B cell (primary cell): ENCODE results near the gene BLOC1S6. TPM values are rescaled to one million over a fixed set of nuclear protein-coding genes. Genes with fewer than 3 reads are reported as not detected.

ENCODE experiments used
- ATAC-seq: fragments of 200-7000 bp; cut with Tn5 transposase; one replicate; pipeline ENCODE4 v1.10.0; 2021; ENCODE audit warnings: low read depth, mild to moderate bottlenecking, moderate number of reproducible peaks, moderate library complexity
- CTCF ChIA-PET: fragments of 350-600 bp; sonication (Branson Sonifier 250); formaldehyde crosslinking; loops from one replicate; lab custom pipeline; 2021; ENCODE audit warnings: antibody characterized with exemption, inconsistent platforms; lab: Charles Lee
- POLR2A ChIA-PET: fragments of 350-600 bp; sonication (Branson Sonifier 250); formaldehyde crosslinking; loops from one replicate; lab custom pipeline; 2021; ENCODE audit warnings: antibody characterized with exemption; lab: Charles Lee
- DNase-seq: peaks from one replicate; pipeline ENCODE4 v3.0.0; 2013
- H2AFZ ChIP-seq: 2 replicates; pipeline ENCODE4 v1.6.1; 2012; ENCODE audit warnings: mild to moderate bottlenecking, low read depth, low read length; ENCODE audit not compliant: insufficient read depth, poor library complexity, severe bottlenecking
- H3K27ac ChIP-seq, 2 donors: 1 replicate in 1 of 2; 2 replicates in 1 of 2; pipeline ENCODE4 v1.5.1; 2012 to 2013; ENCODE audit warnings: low read length in 2 of 2, mild to moderate bottlenecking in 2 of 2, moderate library complexity in 1 of 2
- H3K27me3 ChIP-seq, 4 experiments: fragments of 200-600 bp in 1 of 4; sonication (generic) in 1 of 4; replicated peaks in 1 of 4; 1 replicate in 2 of 4; 2 replicates in 2 of 4; pipeline versions ENCODE4 v1.6.1 to v1.7.0; 2013 to 2016; ENCODE audit warnings: low read length in 3 of 4, mild to moderate bottlenecking in 2 of 4, mixed read lengths in 1 of 4, moderate library complexity in 1 of 4; ENCODE audit not compliant: insufficient read depth in 4 of 4, control insufficient read depth in 3 of 4; ENCODE audit errors: control extremely low read depth in 1 of 4
- H3K36me3 ChIP-seq, 2 experiments: replicated peaks in 1 of 2; 1 replicate in 1 of 2; 2 replicates in 1 of 2; pipeline versions ENCODE4 v1.6.1 to v1.7.1; 2013; ENCODE audit warnings: low read length in 1 of 2; ENCODE audit not compliant: insufficient read depth in 2 of 2, control insufficient read depth in 1 of 2; ENCODE audit errors: control extremely low read depth in 1 of 2, extremely low read depth in 1 of 2
- H3K4me1 ChIP-seq, 2 donors: fragments of 200-600 bp in 1 of 2; sonication (generic) in 1 of 2; 1 replicate in 1 of 2; 2 replicates in 1 of 2; pipeline versions ENCODE4 v1.5.1 to v1.6.1; 2013 to 2017; ENCODE audit warnings: low read length in 2 of 2; ENCODE audit not compliant: control insufficient read depth in 2 of 2, insufficient read depth in 2 of 2
- H3K4me2 ChIP-seq: replicated peaks from 2 replicates; pipeline ENCODE3; 2012; ENCODE audit warnings: mild to moderate bottlenecking, low read depth, low read length; ENCODE audit not compliant: poor library complexity, severe bottlenecking
- H3K4me3 ChIP-seq, 5 experiments: fragments of 200-600 bp in 1 of 5; sonication (generic) in 1 of 5; 1 replicate in 3 of 5; 2 replicates in 2 of 5; pipeline versions ENCODE4 v1.5.1 to v1.7.0; 2011 to 2016; ENCODE audit warnings: low read length in 4 of 5, mild to moderate bottlenecking in 4 of 5, low read depth in 2 of 5, control low read depth in 1 of 5, moderate library complexity in 1 of 5; ENCODE audit not compliant: insufficient read depth in 1 of 5; ENCODE audit errors: control extremely low read depth in 1 of 5, extremely low read depth in 1 of 5
- H3K79me2 ChIP-seq: fragments of 200-600 bp; sonication (generic); one replicate; pipeline ENCODE4 v1.6.0; 2016; ENCODE audit warnings: low read length; ENCODE audit not compliant: control insufficient read depth, insufficient read depth
- H3K9ac ChIP-seq: fragments of 200-600 bp; sonication (generic); 2 replicates; pipeline ENCODE4 v1.6.1; 2017; ENCODE audit warnings: mild to moderate bottlenecking, low read length, moderate library complexity
- H3K9me3 ChIP-seq, 3 donors: one replicate each; pipeline versions ENCODE4 v1.6.1 to v1.7.1; 2013; ENCODE audit warnings: low read length in 2 of 3; ENCODE audit not compliant: control insufficient read depth in 2 of 3, insufficient read depth in 1 of 3; ENCODE audit errors: control extremely low read depth in 1 of 3
- H4K20me1 ChIP-seq: 2 replicates; pipeline ENCODE4 v1.6.0; 2012; ENCODE audit warnings: mild to moderate bottlenecking, low read length; ENCODE audit not compliant: insufficient read depth, control insufficient read depth, poor library complexity, severe bottlenecking
- H3K27ac Mint-ChIP-seq: one replicate; pipeline ENCODE4 v1.8.0; 2021; ENCODE audit warnings: mixed read lengths
- H3K27me3 Mint-ChIP-seq: one replicate; pipeline ENCODE4 v1.8.0; 2021; ENCODE audit warnings: mixed read lengths
- H3K4me1 Mint-ChIP-seq: one replicate; pipeline ENCODE4 v1.8.0; 2021; ENCODE audit warnings: mixed read lengths
- H3K4me3 Mint-ChIP-seq: one replicate; pipeline ENCODE4 v1.8.0; 2021; ENCODE audit warnings: mixed read lengths
- H3K9me3 Mint-ChIP-seq: one replicate; pipeline ENCODE4 v1.8.0; 2022; ENCODE audit warnings: mixed read lengths; ENCODE audit not compliant: insufficient read depth
- CTCF ChIP-seq: fragments of 200-600 bp; IDR thresholded peaks from one replicate; pipeline ENCODE4 v1.8.0; 2022; ENCODE audit warnings: antibody characterized with exemption, mild to moderate bottlenecking
- EZH2 ChIP-seq: IDR thresholded peaks from 2 replicates; pipeline ENCODE4 v1.6.1; 2012; ENCODE audit warnings: borderline replicate concordance, low read depth, mild to moderate bottlenecking, moderate library complexity, low read length; ENCODE audit not compliant: insufficient read depth, poor library complexity, severe bottlenecking
- WGBS: methylation state at CpG from one replicate; pipeline ENCODE4 v1.1.5; 2013; ENCODE audit warnings: missing lambda C conversion rate; ENCODE audit not compliant: insufficient coverage; 5-methylcytosine and 5-hydroxymethylcytosine counted together
- intact Hi-C: fragments of 100-400 bp; cut with micrococcal nuclease; formaldehyde crosslinking; loops from one replicate; pipeline ENCODE4 v1.10.0; 2022
- polyA plus RNA-seq: library from polyadenylated mRNA; depleted of rRNA; stranded (reverse); fragments of >200 nt; gene quantifications from 2 replicates; pipeline ENCODE4 v1.2.3, GENCODE V29; 2012
- total RNA-seq, 2 donors: library from RNA; stranded (reverse); fragments of 120-200 nt in 1 of 2; gene quantifications; 1 replicate in 1 of 2; 2 replicates in 1 of 2; pipeline versions ENCODE4 v1.2.3 to v1.2.4, GENCODE V29; 2013 to 2022

BLOC1S6 gene
- total and polyA plus RNA-seq, 2 donors (not counting 1 experiment from before 2014, with no cell fraction given), result 12.4 to 60.8 TPM

- no peak overlapping the region for H3K9ac ChIP-seq
- H3K4me2 ChIP-seq, result no peak overlapping the region
- peaks cover 89% of the 10 kb centered on the region for H3K79me2 ChIP-seq
- H3K4me3 Mint-ChIP-seq, result no peak overlapping the region
- H3K27me3 ChIP-seq, result no peaks in the 10 kb centered on the region
- peaks cover 30 to 39% of the 10 kb centered on the region in 2 donors for H3K4me1 ChIP-seq
- intact Hi-C loops, result no loop called here
- no peaks in the 10 kb centered on the region for H3K9me3 ChIP-seq
- no peak overlapping the region for H3K27ac Mint-ChIP-seq
- no peaks in the 10 kb centered on the region for H3K9me3 Mint-ChIP-seq
- H3K4me1 Mint-ChIP-seq, result peaks cover 57% of the 10 kb centered on the region
- TF ChIP-seq EZH2 (no peak), CTCF (no peak)
- H3K27ac ChIP-seq, result no peak overlapping the region
- ChIA-PET POLR2A (no interaction called here), CTCF (no interaction called here)
- H4K20me1 ChIP-seq, result peaks cover 41% of the 10 kb centered on the region
- WGBS, result no CpG with 5 or more reads among the region's 2 CpGs
- H3K4me3 ChIP-seq, result no peak overlapping the region
- H3K27me3 Mint-ChIP-seq, result no peaks in the 10 kb centered on the region
- no peak for DNase-seq
- no peak for ATAC-seq
- peaks cover 7 to 9% of the 10 kb centered on the region in 2 experiments for H3K36me3 ChIP-seq
- H2AFZ ChIP-seq, result no peak overlapping the region
These were observed 53.4 kb downstream of the BLOC1S6 start for GRCh38 chr15:45640616-45641015.

GRCh38 chr15:45641374-45641781 lies 54.2 kb downstream of the BLOC1S6 start:
- Mint-ChIP-seq H3K9me3 (no peaks in the 10 kb centered on the region), H3K27me3 (no peaks in the 10 kb centered on the region), H3K4me3 (no peak overlapping the region), H3K27ac (no peak overlapping the region), H3K4me1 (peaks cover 55% of the 10 kb centered on the region)
- Histone ChIP-seq H3K4me3 (no peak overlapping the region), H3K27me3 (no peaks in the 10 kb centered on the region), H4K20me1 (peaks cover 49% of the 10 kb centered on the region), H3K79me2 (peaks cover 97% of the 10 kb centered on the region), H3K27ac (no peak overlapping the region), H3K4me1 (peaks cover 26 to 32% of the 10 kb centered on the region in 2 donors), H3K9ac (no peak overlapping the region), H3K9me3 (no peaks in the 10 kb centered on the region), H3K4me2 (no peak overlapping the region), H3K36me3 (peaks cover 7 to 9% of the 10 kb centered on the region in 2 experiments), H2AFZ (no peak overlapping the region)
- DNase-seq (no peak), ATAC-seq (no peak)
- no peak for TF ChIP-seq CTCF
- no peak for TF ChIP-seq EZH2
- intact Hi-C loops, result no loop called here
- WGBS, result no CpG with 5 or more reads among the region's 1 CpG
- ChIA-PET POLR2A (no interaction called here), CTCF (no interaction called here)
